ENCODE data around the gene C19orf33.
A peak's percentile ranks its signal among the peaks of the same experiment; 100 is the strongest.

GRCh38 chr19:38265213-38265861 is 38.7 kb upstream of the C19orf33 start:
- TF ChIP-seq CTCF (IDR thresholded peaks at IDR 0.05) (peak in 1 of 6 experiments; percentile 8), POLR2A (IDR thresholded peaks at IDR 0.05) (no peak), EP300 (IDR thresholded peaks at IDR 0.05) (no peak)
